ENCODE measurements around the gene TTLL9. TPM values are rescaled to one million over a fixed set of nuclear protein-coding genes. Genes with fewer than 3 reads are reported as not detected.
"Not testable (repeated sequence)": the region's sequence is repeated elsewhere in the genome, so short reads cannot be mapped to it uniquely, and the experiment has no call there.

The TTLL9 gene
- total RNA-seq, 4 donors from 2014 or later = 0.17 to 0.34 TPM; not detected in 2

DNA sequence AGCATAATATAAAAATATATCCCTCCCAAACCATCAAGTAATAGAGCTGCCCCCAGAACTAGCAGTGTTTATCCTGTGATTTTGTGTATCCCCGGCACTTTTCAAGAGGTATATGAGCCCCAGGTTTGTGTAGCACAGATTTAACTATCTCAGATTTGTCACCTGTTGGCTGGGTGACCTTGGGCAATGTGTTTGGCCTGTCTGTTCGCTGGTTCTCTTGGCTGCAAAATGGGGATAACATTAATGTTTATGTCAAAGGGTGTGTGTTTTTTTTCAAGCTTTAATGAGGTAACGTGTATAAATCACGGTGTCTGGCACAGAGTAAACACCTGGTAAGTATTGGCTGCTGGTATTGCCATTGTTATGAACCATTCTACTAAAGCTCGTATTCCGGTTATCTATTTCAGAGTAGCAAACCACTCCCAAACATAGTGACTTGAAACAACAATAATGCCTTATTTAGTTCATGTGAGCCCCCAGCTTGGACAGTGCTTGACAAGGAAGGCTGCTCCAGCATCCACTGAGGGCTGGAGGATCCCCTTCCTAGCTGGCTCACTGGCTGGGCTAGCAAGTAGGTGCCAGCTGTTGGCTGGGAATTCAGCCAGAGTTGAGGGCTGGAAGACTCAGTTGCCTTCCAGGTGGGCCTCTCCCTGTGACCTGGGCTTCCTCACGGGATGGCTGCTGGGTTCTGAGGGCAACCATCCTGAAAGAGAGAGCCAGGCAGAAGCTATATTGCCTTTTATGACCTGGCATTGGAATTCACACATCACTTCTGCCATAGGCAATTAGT lies 45.3 kb downstream of the TTLL9 start:
- H3K27ac ChIP-seq (replicated peaks in 1 of 4) = no peak overlapping the region
- H3K9me3 ChIP-seq = no peaks in the 10 kb centered on the region
- intact Hi-C loops (cut with DNase I) = no loop called here
- H3K4me3 ChIP-seq = no peak overlapping the region
- H3K36me3 ChIP-seq = no peaks in the 10 kb centered on the region
- no peak for DNase-seq (ENCODE audit: extremely low spot score)
- TF ChIP-seq POLR2AphosphoS5 (IDR thresholded peaks at IDR 0.05) (no peak), EP300 (IDR thresholded peaks at IDR 0.05) (no peak), POLR2A (IDR thresholded peaks at IDR 0.05; ENCODE audit: low read depth) (no peak)
- TF ChIP-seq, protein P1, sequence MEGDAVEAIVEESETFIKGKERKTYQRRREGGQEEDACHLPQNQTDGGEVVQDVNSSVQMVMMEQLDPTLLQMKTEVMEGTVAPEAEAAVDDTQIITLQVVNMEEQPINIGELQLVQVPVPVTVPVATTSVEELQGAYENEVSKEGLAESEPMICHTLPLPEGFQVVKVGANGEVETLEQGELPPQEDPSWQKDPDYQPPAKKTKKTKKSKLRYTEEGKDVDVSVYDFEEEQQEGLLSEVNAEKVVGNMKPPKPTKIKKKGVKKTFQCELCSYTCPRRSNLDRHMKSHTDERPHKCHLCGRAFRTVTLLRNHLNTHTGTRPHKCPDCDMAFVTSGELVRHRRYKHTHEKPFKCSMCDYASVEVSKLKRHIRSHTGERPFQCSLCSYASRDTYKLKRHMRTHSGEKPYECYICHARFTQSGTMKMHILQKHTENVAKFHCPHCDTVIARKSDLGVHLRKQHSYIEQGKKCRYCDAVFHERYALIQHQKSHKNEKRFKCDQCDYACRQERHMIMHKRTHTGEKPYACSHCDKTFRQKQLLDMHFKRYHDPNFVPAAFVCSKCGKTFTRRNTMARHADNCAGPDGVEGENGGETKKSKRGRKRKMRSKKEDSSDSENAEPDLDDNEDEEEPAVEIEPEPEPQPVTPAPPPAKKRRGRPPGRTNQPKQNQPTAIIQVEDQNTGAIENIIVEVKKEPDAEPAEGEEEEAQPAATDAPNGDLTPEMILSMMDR (IDR thresholded peaks at IDR 0.05) = no peak
- WGBS = 63% methylated on average over 7 of the region's 7 CpGs
- peaks cover 0 to 18% (median 0%) of the 10 kb centered on the region in 4 donors for H3K27me3 ChIP-seq
- H3K4me1 ChIP-seq = no peaks in the 10 kb centered on the region

DNA sequence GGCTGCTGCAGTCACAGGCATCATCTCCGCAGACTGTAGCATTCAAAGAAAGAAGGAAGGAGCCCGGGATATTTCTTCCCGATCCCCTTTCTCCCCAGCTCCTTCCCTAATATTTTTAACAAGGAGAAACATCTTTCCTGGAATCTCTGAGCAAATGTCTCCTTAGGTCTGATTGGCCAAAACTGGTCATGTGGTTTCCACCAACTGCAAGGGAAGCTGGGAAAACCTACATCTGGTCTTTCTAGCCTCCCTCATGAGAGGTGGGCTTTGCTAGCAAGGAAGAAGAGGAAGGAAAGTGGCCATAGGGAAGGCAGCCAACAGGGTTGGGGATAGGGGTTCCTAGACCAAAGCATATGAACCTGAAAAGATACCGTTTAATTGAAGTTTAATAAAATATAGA lies 46.3 kb downstream of the TTLL9 start:
- Histone ChIP-seq H3K27ac (replicated peaks in 1 of 4) (no peak overlapping the region), H3K9me3 (no peaks in the 10 kb centered on the region), H3K36me3 (no peaks in the 10 kb centered on the region), H3K4me1 (no peaks in the 10 kb centered on the region), H3K27me3 (peaks cover 0 to 22% (median 0%) of the 10 kb centered on the region in 4 donors), H3K4me3 (no peak overlapping the region)
- WGBS = 100% methylated on average over 4 of the region's 4 CpGs
- DNase-seq (ENCODE audit: extremely low spot score) = no peak
- no peak for TF ChIP-seq POLR2AphosphoS5 (IDR thresholded peaks at IDR 0.05)
- TF ChIP-seq EP300 (IDR thresholded peaks at IDR 0.05) = no peak
- TF ChIP-seq, protein P1 (IDR thresholded peaks at IDR 0.05) = no peak
- TF ChIP-seq POLR2A (IDR thresholded peaks at IDR 0.05; ENCODE audit: low read depth) = no peak
- intact Hi-C loops (cut with DNase I) = no loop called here

DNA sequence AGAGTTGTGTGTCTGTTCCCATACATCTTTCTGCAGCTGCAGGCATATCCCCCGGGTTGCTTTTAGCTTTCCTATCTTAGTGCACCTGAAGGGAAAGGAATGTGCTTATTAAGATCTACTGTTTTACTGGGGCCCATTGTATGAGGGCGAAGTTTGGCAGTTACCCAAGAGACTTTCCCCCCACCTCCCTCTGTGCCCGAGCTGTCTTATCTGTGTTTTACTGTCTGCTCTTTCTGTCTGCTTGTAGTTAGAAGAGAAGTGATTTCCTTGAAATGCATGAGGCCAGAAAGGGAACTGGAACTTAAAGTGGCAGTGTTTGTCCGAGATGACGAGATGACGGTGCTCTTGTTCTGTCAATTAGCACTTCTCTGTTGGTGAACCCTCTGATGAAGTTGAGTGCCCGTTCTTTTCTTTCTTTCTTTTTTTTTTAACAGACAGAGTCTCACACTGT lies 47.6 kb downstream of the TTLL9 start:
- H3K4me1 ChIP-seq; intact Hi-C loops (cut with DNase I); H3K36me3 ChIP-seq; H3K4me3 ChIP-seq; H3K27ac ChIP-seq (replicated peaks in 1 of 4); H3K9me3 ChIP-seq; DNase-seq (ENCODE audit: extremely low spot score): not testable (repeated sequence)
- WGBS = 39% methylated on average over 7 of the region's 7 CpGs
- H3K27me3 ChIP-seq = peaks cover 0 to 26% (median 0%) of the 10 kb centered on the region in 4 donors

DNA sequence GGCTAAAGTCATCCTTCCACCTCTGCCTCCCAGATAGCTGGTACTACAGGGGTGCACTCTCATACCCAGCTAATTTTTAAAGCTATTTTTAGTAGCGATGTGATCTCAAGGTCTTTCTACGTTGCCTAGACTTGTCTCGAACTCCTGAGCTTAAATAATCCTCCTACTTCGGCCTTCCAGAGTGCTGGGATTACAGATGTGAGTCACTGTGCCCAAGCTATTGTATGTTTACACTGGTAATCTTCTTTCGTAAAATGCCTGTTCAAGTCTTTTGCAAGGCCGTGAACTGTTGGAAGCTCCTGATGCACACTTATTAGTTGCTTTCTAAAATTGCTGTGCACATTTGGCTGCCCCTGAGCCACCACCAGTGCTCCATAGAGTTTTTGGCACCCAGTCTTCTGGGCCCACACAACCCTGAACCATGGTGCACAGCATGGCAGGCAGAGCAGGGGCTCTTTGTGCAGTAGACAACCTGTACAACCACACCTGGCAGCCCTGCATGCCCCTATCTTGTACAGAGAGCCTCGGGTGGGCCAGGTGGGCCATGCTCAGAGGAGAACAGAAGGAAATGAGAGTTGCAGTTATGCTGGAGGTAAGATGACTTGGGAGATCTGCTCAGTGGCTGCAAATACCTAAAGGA lies 48.2 kb downstream of the TTLL9 start:
- DNase-seq (ENCODE audit: extremely low spot score) = no peak
- TF ChIP-seq POLR2A (IDR thresholded peaks at IDR 0.05; ENCODE audit: low read depth) (no peak), POLR2AphosphoS5 (IDR thresholded peaks at IDR 0.05) (no peak), EP300 (IDR thresholded peaks at IDR 0.05) (no peak)
- TF ChIP-seq, protein P1 (IDR thresholded peaks at IDR 0.05) = no peak
- WGBS = 79% methylated on average over 7 of the region's 7 CpGs
- peaks cover 0 to 30% (median 0%) of the 10 kb centered on the region in 4 donors for H3K27me3 ChIP-seq
- H3K9me3 ChIP-seq = no peaks in the 10 kb centered on the region
- H3K36me3 ChIP-seq = no peaks in the 10 kb centered on the region
- no peaks in the 10 kb centered on the region for H3K4me1 ChIP-seq
- intact Hi-C loops (cut with DNase I) = no loop called here
- H3K4me3 ChIP-seq = no peak overlapping the region
- H3K27ac ChIP-seq (replicated peaks in 1 of 4) = no peak overlapping the region

DNA sequence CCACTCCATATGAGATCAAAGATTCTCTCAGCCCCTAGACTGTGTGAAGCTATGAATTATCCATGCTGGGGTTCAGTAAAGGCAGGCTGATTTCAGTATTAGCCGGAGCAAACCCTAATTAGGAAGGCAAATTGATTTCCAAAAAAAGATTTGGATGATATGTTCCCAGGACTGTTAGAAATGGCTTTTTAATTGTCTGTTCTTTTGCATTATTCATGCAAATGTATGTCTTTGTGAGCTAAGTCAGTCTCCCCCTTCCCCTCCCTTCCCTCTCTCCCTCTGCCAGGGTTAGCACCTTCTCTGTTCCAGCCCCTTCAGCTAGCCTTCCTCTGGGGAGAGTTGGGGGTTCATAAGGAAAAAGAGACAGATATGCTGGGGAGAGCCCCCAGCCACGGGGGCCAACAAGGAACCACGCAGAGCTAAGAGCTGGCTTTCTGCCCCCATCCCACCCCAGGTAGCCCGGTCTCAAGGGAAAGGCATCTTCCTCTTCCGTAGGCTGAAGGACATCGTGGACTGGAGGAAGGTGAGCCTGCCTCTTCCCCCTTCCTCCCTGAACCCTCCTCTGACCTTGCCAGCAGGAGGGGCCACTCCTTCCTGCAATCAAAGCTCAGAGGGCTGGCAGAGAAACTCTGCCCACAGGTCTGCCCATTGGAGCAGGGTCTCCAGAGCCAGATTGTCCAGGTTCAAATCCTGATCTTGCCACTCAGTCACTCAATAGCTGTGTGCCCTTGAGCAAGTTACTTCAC lies 49.1 kb downstream of the TTLL9 start:
- intact Hi-C loops (cut with DNase I) = no loop called here
- TF ChIP-seq POLR2A (IDR thresholded peaks at IDR 0.05; ENCODE audit: low read depth) (no peak), POLR2AphosphoS5 (IDR thresholded peaks at IDR 0.05) (no peak), EP300 (IDR thresholded peaks at IDR 0.05) (no peak)
- TF ChIP-seq, protein P1 (IDR thresholded peaks at IDR 0.05) = no peak
- no peak for DNase-seq (ENCODE audit: extremely low spot score)
- H3K27me3 ChIP-seq = peaks cover 0 to 40% (median 0%) of the 10 kb centered on the region in 4 donors
- no peaks in the 10 kb centered on the region for H3K9me3 ChIP-seq
- no peak overlapping the region for H3K4me3 ChIP-seq
- no peaks in the 10 kb centered on the region for H3K36me3 ChIP-seq
- H3K27ac ChIP-seq (replicated peaks in 1 of 4) = no peak overlapping the region
- WGBS = 48% methylated on average over 6 of the region's 6 CpGs
- no peaks in the 10 kb centered on the region for H3K4me1 ChIP-seq
